Measurements from ENCODE around the gene PLP1. TPM values are rescaled to one million over a fixed set of nuclear protein-coding genes. Genes with fewer than 3 reads are reported as not detected.
"Not testable (repeated sequence)": the region's sequence is repeated elsewhere in the genome, so short reads cannot be mapped to it uniquely, and the experiment has no call there.

The PLP1 gene
- total and polyA plus RNA-seq, 12 donors: 0.17 to 10.6 (median 6.1) TPM

DNA sequence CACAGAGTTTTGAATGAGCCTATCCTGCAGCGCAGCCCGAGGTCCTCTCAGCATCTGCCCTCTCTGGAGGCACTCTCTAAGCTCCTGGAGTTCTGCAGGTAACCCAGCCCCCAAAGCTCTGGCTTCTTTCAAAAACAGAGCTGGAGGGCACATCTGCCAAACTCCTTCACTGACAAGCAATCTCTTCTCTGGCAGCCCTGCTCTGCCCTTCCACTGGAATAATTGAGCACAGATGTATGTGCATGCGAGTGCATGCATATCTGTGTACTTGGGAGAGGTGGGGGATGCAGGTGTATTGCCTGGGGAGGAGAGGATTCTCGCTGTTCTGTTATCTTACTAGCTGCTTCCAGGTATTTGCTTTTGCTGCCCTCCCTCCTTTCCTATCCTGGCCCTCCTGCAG lies 22.2 kb upstream of the PLP1 start:
- Histone ChIP-seq H3K36me3 (replicated peaks in 1 of 2) (no peaks in the 10 kb centered on the region), H3K9me3 (replicated peaks in 1 of 3) (no peaks in the 10 kb centered on the region), H3K4me3 (no peak overlapping the region), H3K27ac (no peak overlapping the region), H3K27me3 (peaks cover 8% of the 10 kb centered on the region), H3K4me1 (replicated peaks in 1 of 2) (no peaks in the 10 kb centered on the region)
- intact Hi-C loops (cut with DNase I): no loop called here
- no peak for TF ChIP-seq POLR2A (IDR thresholded peaks at IDR 0.05)
- no peak for TF ChIP-seq CTCF (IDR thresholded peaks at IDR 0.05)
- DNase-seq: no peak
- WGBS, 4 donors: 60 to 84% (median 74%) methylated on average over 4 of the region's 4 CpGs; no CpG with 5 or more reads in 1 of the 4 donors

GRCh38 chrX:103756736-103757135 lies 19.9 kb upstream of the PLP1 start:
- no peak for TF ChIP-seq POLR2A (IDR thresholded peaks at IDR 0.05)
- no peak for TF ChIP-seq CTCF (IDR thresholded peaks at IDR 0.05)
- Histone ChIP-seq H3K9me3 (replicated peaks in 1 of 3) (no peaks in the 10 kb centered on the region), H3K27me3 (peaks cover 6% of the 10 kb centered on the region), H3K36me3 (replicated peaks in 1 of 2) (no peaks in the 10 kb centered on the region), H3K4me3 (no peak overlapping the region), H3K27ac (no peak overlapping the region), H3K4me1 (replicated peaks in 1 of 2) (no peaks in the 10 kb centered on the region)
- WGBS, 4 donors: 63 to 88% (median 79%) methylated on average over 2 to 3 of the region's 3 CpGs
- intact Hi-C loops (cut with DNase I): no loop called here
- no peak for DNase-seq

- H3K4me3 ChIP-seq: no peak overlapping the region
- 94 to 100% (median 100%) methylated on average over 1 of the region's 1 CpG for WGBS, 4 donors
- no peaks in the 10 kb centered on the region for H3K4me1 ChIP-seq (replicated peaks in 1 of 2)
- intact Hi-C loops (cut with DNase I): no loop called here
- no peak overlapping the region for H3K27ac ChIP-seq
- no peak for DNase-seq
- no peak for TF ChIP-seq POLR2A (IDR thresholded peaks at IDR 0.05)
- H3K9me3 ChIP-seq (replicated peaks in 1 of 3): no peaks in the 10 kb centered on the region
- H3K36me3 ChIP-seq (replicated peaks in 1 of 2): no peaks in the 10 kb centered on the region
- peaks cover 4% of the 10 kb centered on the region for H3K27me3 ChIP-seq
These were observed 18.1 kb upstream of the PLP1 start for GRCh38 chrX:103758555-103758954.

- intact Hi-C loops (cut with DNase I); H3K36me3 ChIP-seq (replicated peaks in 1 of 2); H3K27me3 ChIP-seq; DNase-seq; H3K4me1 ChIP-seq (replicated peaks in 1 of 2); H3K27ac ChIP-seq; H3K4me3 ChIP-seq; H3K9me3 ChIP-seq (replicated peaks in 1 of 3): not testable (repeated sequence)
- 77 to 90% (median 85%) methylated on average over 5 of the region's 5 CpGs for WGBS, 4 donors
These were observed 13.1 kb upstream of the PLP1 start for GRCh38 chrX:103763541-103763940.

DNA sequence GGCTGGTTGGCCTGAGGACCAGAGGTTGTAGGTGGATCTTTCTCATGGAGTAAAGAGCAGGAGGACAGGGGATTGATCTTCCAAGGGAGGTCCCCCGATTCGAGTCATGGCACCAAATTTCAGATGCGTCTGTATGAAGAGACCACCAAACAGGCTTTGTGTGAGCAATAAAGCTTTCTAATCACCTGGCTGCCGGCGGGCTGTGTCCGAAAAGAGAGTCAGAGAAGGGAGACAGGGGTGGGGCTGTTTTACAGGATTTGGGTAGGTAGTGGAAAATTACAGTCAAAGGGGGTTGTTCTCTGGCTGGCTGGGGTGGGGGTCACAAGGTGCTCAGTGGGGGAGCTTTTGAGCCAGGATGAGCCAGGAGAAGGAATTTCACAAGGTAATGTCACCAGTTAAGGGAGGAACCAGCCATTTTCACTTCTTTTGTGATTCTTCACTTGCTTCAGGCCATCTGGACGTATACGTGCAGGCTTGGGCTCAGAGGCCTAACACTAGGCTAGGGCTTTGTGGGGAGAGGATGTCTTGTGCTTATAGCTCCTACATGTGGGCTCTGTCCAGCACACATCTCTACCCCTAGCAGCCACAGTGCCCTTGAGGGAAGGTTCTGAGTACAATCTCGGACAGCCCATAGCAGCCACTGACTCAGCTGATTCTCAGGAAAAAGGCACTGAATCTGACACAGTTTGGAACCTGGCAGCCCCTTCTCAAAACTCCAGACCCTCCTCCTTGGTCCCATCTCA lies 9.7 kb upstream of the PLP1 start:
- DNase-seq: peak in 1 of 7 donors; percentile 15
- H3K36me3 ChIP-seq (replicated peaks in 1 of 2); H3K4me3 ChIP-seq; H3K9me3 ChIP-seq (replicated peaks in 1 of 3); H3K27ac ChIP-seq; H3K4me1 ChIP-seq (replicated peaks in 1 of 2); intact Hi-C loops (cut with DNase I); H3K27me3 ChIP-seq: not testable (repeated sequence)
- 76 to 80% (median 78%) methylated on average over 8 to 9 of the region's 9 CpGs for WGBS, 4 donors

- DNase-seq: no peak
- H3K27me3 ChIP-seq: peaks cover 12% of the 10 kb centered on the region
- 48 to 55% (median 51%) methylated on average over 2 to 3 of the region's 3 CpGs for WGBS, 4 donors
- no peaks in the 10 kb centered on the region for H3K36me3 ChIP-seq (replicated peaks in 1 of 2)
- H3K4me3 ChIP-seq: no peak overlapping the region
- no peaks in the 10 kb centered on the region for H3K9me3 ChIP-seq (replicated peaks in 1 of 3)
- TF ChIP-seq CTCF (IDR thresholded peaks at IDR 0.05): no peak
- no peak for TF ChIP-seq POLR2A (IDR thresholded peaks at IDR 0.05)
- H3K4me1 ChIP-seq (replicated peaks in 1 of 2): no peaks in the 10 kb centered on the region
- intact Hi-C loops (cut with DNase I): loop anchor here in 1 of 2 donors (10.0 kb wide), 1 partner anchor 59 kb away; the partner anchor contains the start of gene TMEM31
- H3K27ac ChIP-seq: no peak overlapping the region
These were observed 3.2 kb upstream of the PLP1 start for GRCh38 chrX:103773445-103773844.
